H9 (cell line): ENCODE results near the gene PTK6. TPM values are rescaled to one million over a fixed set of nuclear protein-coding genes. Genes with fewer than 3 reads are reported as not detected.

ENCODE experiments used
- DNase-seq: peaks from one replicate; pipeline ENCODE4 v3.0.0-alpha.2; 2017
- H2AFZ ChIP-seq: one replicate; pipeline ENCODE4 v1.6.1; 2013; ENCODE audit warnings: mild to moderate bottlenecking, low read length, control low read depth, moderate library complexity
- H2AK5ac ChIP-seq: 2 replicates; pipeline ENCODE4 v1.6.1; 2013; ENCODE audit warnings: low read length, control low read depth, mixed read lengths; ENCODE audit not compliant: insufficient read length
- H2BK120ac ChIP-seq: one replicate; pipeline ENCODE4 v1.6.1; 2013; ENCODE audit warnings: low read depth, mild to moderate bottlenecking, low read length, control low read depth, inconsistent platforms; ENCODE audit not compliant: poor library complexity, severe bottlenecking
- H2BK12ac ChIP-seq: 2 replicates; pipeline ENCODE4 v1.6.1; 2013; ENCODE audit warnings: low read length, control low read depth, mixed read lengths, low read depth; ENCODE audit not compliant: insufficient read length
- H2BK15ac ChIP-seq: 2 replicates; pipeline ENCODE4 v1.6.1; 2013; ENCODE audit warnings: low read depth, low read length, control low read depth
- H2BK20ac ChIP-seq: one replicate; pipeline ENCODE4 v1.6.1; 2013; ENCODE audit warnings: low read depth, mild to moderate bottlenecking, low read length, control low read depth, inconsistent platforms; ENCODE audit not compliant: poor library complexity, severe bottlenecking
- H2BK5ac ChIP-seq: 2 replicates; pipeline ENCODE4 v1.6.1; 2013; ENCODE audit warnings: low read length, control low read depth, mixed read lengths; ENCODE audit not compliant: insufficient read length
- H3K14ac ChIP-seq: 2 replicates; pipeline ENCODE4 v1.6.1; 2013; ENCODE audit warnings: low read length, control low read depth; ENCODE audit not compliant: insufficient read depth
- H3K18ac ChIP-seq: 2 replicates; pipeline ENCODE4 v1.6.1; 2013; ENCODE audit warnings: low read depth, mild to moderate bottlenecking, mixed read lengths, low read length, control low read depth; ENCODE audit not compliant: insufficient read length
- H3K23ac ChIP-seq: 2 replicates; pipeline ENCODE4 v1.6.1; 2013; ENCODE audit warnings: low read length, control low read depth, mixed read lengths, low read depth; ENCODE audit not compliant: insufficient read length
- H3K23me2 ChIP-seq: 2 replicates; pipeline ENCODE4 v1.6.1; 2013; ENCODE audit warnings: low read depth, mild to moderate bottlenecking, mixed read lengths, low read length, control low read depth; ENCODE audit not compliant: insufficient read length, poor library complexity, severe bottlenecking
- H3K27ac ChIP-seq: 2 replicates; pipeline ENCODE4 v1.5.1; 2013; ENCODE audit warnings: low read length, control low read depth, mixed read lengths, low read depth; ENCODE audit not compliant: insufficient read length
- H3K27me3 ChIP-seq: 2 replicates; pipeline ENCODE4 v1.6.1; 2013; ENCODE audit warnings: low read length, control low read depth, inconsistent platforms; ENCODE audit not compliant: insufficient read depth
- H3K4ac ChIP-seq: 2 replicates; pipeline ENCODE4 v1.6.1; 2013; ENCODE audit warnings: low read depth, mild to moderate bottlenecking, control low read depth, inconsistent platforms, low read length, moderate library complexity
- H3K4me1 ChIP-seq: 2 replicates; pipeline ENCODE4 v1.6.1; 2013; ENCODE audit warnings: low read length, control low read depth, inconsistent platforms; ENCODE audit not compliant: insufficient read depth
- H3K4me2 ChIP-seq: 2 replicates; pipeline ENCODE4 v1.6.1; 2013; ENCODE audit warnings: low read length, control low read depth, mixed read lengths; ENCODE audit not compliant: insufficient read length, insufficient read depth
- H3K56ac ChIP-seq: 2 replicates; pipeline ENCODE4 v1.6.1; 2013; ENCODE audit warnings: low read depth, mild to moderate bottlenecking, mixed read lengths, low read length, control low read depth; ENCODE audit not compliant: insufficient read length
- H3K79me1 ChIP-seq: 2 replicates; pipeline ENCODE4 v1.6.1; 2013; ENCODE audit warnings: low read depth, mild to moderate bottlenecking, moderate library complexity, low read length, control low read depth, inconsistent platforms; ENCODE audit not compliant: insufficient read depth, poor library complexity, severe bottlenecking
- H3K79me2 ChIP-seq: 2 replicates; pipeline ENCODE4 v1.6.1; 2013; ENCODE audit warnings: low read length, control low read depth, inconsistent platforms; ENCODE audit not compliant: insufficient read depth
- H3K9ac ChIP-seq: 2 replicates; pipeline ENCODE4 v1.6.1; 2013; ENCODE audit warnings: low read length, control low read depth, mixed read lengths; ENCODE audit not compliant: insufficient read length; ENCODE audit errors: extremely low read depth
- H3K9me3 ChIP-seq: one replicate; pipeline ENCODE4 v1.6.1; 2013; ENCODE audit warnings: low read depth, low read length, inconsistent platforms; ENCODE audit not compliant: control insufficient read depth
- H3T11ph ChIP-seq: one replicate; pipeline ENCODE4 v1.6.1; 2013; ENCODE audit warnings: mild to moderate bottlenecking, low read length, control low read depth, inconsistent platforms
- H4K20me1 ChIP-seq: one replicate; pipeline ENCODE4 v1.6.1; 2013; ENCODE audit not compliant: control insufficient read depth, insufficient read length, insufficient read depth
- H4K5ac ChIP-seq: 2 replicates; pipeline ENCODE4 v1.6.1; 2013; ENCODE audit warnings: low read depth, mild to moderate bottlenecking, mixed read lengths, low read length, control low read depth; ENCODE audit not compliant: insufficient read length
- H4K8ac ChIP-seq: replicated peaks from 2 replicates; pipeline ENCODE4 v1.6.1; 2013; ENCODE audit warnings: low read length, control low read depth, mixed read lengths, low read depth; ENCODE audit not compliant: insufficient read length
- H4K91ac ChIP-seq: 2 replicates; pipeline ENCODE4 v1.6.1; 2013; ENCODE audit warnings: low read depth, mild to moderate bottlenecking, moderate library complexity, mixed read lengths, low read length, control low read depth; ENCODE audit not compliant: insufficient read length
- H3K27ac Mint-ChIP-seq, 3 experiments: 2 replicates in 2 of 3; 3 replicates in 1 of 3; pipeline ENCODE4 v1.8.0; 2020 to 2021; ENCODE audit warnings: mixed read lengths in 3 of 3, mild to moderate bottlenecking in 1 of 3, moderate library complexity in 1 of 3
- H3K27me3 Mint-ChIP-seq: 2 replicates; pipeline ENCODE4 v1.8.0; 2021; ENCODE audit warnings: low read depth, mild to moderate bottlenecking, moderate library complexity, mixed read lengths
- H3K36me3 Mint-ChIP-seq, 3 experiments: 2 replicates in 2 of 3; 3 replicates in 1 of 3; pipeline ENCODE4 v1.8.0; 2020 to 2021; ENCODE audit warnings: low read depth in 3 of 3, mixed read lengths in 3 of 3; ENCODE audit not compliant: insufficient read depth in 1 of 3
- H3K4me1 Mint-ChIP-seq, 2 experiments: 2 replicates each; pipeline ENCODE4 v1.8.0; 2020; ENCODE audit warnings: mixed read lengths in 2 of 2
- H3K4me3 Mint-ChIP-seq, 2 experiments: 2 replicates in 1 of 2; 3 replicates in 1 of 2; pipeline ENCODE4 v1.8.0; 2020 to 2021; ENCODE audit warnings: mild to moderate bottlenecking in 2 of 2, mixed read lengths in 2 of 2, moderate library complexity in 1 of 2
- H3K9me3 Mint-ChIP-seq, 2 experiments: 2 replicates in 1 of 2; 3 replicates in 1 of 2; pipeline ENCODE4 v1.8.0; 2020; ENCODE audit warnings: mild to moderate bottlenecking in 2 of 2, mixed read lengths in 2 of 2, moderate library complexity in 1 of 2
- WGBS: extraction: QIAGEN DNeasy Blood & Tissue Kit; methylation state at CpG from one replicate; pipeline ENCODE4 v1.1.7; 2013; ENCODE audit warnings: missing lambda C conversion rate, low lambda C conversion rate, mixed read lengths; ENCODE audit not compliant: insufficient read length; ENCODE audit errors: extremely low coverage; 5-methylcytosine and 5-hydroxymethylcytosine counted together
- total RNA-seq: library from RNA; stranded (reverse); gene quantifications from 2 replicates; pipeline ENCODE4 v1.2.1, GENCODE V29; 2021
- TF ChIP-seq, protein P1 (sequence below): fragments of 200-600 bp; sonication (generic); conservative IDR thresholded peaks from 3 replicates; pipeline ENCODE4 v1.8.0; 2021; ENCODE audit warnings: antibody characterized with exemption, mild to moderate bottlenecking

Gene PTK6
- total RNA-seq, 1 experiment from 2014 or later: 0.46 TPM

DNA sequence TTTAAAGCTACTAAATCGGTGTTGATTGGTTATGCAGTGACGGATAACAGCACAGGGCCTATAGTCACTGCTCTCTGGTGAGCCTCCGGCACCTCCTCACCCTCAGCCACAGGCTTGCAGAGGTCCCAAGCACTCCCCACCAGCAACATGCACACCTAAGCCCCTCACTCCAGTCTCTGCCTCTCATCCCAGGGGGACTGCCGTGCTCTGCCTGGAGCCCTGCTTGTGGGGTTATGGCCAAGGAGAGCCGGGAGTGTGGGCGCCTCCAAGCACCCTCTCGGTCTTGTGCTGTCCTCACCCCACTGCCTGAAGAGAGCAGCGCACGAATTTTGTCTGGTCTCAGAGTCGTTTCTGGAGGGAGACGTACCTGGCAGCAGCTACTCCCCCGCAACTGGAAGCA is 31.5 kb downstream of the PTK6 start:
- Mint-ChIP-seq H3K27me3 (peaks cover 62% of the 10 kb centered on the region), H3K36me3 (peaks cover 0 to 24% (median 0%) of the 10 kb centered on the region in 3 experiments; a peak in 3 of 7 replicates), H3K4me3 (no peak overlapping the region), H3K27ac (no peak overlapping the region), H3K9me3 (peaks cover 11 to 37% of the 10 kb centered on the region in 2 experiments; a peak in 4 of 5 replicates), H3K4me1 (no peaks in the 10 kb centered on the region)
- Histone ChIP-seq H3K4me1 (no peaks in the 10 kb centered on the region), H3K23ac (no peak overlapping the region), H2BK5ac (no peak overlapping the region), H3K27ac (no peak overlapping the region), H3K4ac (no peak overlapping the region), H2AFZ (no peak overlapping the region), H3K27me3 (no peaks in the 10 kb centered on the region; the same call in 1 of the 2 replicates), H3K14ac (no peak overlapping the region), H2BK15ac (no peak overlapping the region), H2AK5ac (no peak overlapping the region), H3K23me2 (no peaks in the 10 kb centered on the region), H3K4me2 (no peak overlapping the region), H3K56ac (no peak overlapping the region), H3K79me2 (no peaks in the 10 kb centered on the region), H4K8ac (no peak overlapping the region), H3K18ac (no peak overlapping the region), H2BK12ac (no peak overlapping the region), H4K91ac (no peak overlapping the region), H3K9ac (no peak overlapping the region), H3K9me3 (no peaks in the 10 kb centered on the region), H2BK120ac (no peak overlapping the region), H4K5ac (no peak overlapping the region), H4K20me1 (peaks cover 2% of the 10 kb centered on the region), H2BK20ac (no peak overlapping the region), H3K79me1 (no peaks in the 10 kb centered on the region), H3T11ph (no peak overlapping the region)
- DNase-seq: no peak
- TF ChIP-seq, protein P1, sequence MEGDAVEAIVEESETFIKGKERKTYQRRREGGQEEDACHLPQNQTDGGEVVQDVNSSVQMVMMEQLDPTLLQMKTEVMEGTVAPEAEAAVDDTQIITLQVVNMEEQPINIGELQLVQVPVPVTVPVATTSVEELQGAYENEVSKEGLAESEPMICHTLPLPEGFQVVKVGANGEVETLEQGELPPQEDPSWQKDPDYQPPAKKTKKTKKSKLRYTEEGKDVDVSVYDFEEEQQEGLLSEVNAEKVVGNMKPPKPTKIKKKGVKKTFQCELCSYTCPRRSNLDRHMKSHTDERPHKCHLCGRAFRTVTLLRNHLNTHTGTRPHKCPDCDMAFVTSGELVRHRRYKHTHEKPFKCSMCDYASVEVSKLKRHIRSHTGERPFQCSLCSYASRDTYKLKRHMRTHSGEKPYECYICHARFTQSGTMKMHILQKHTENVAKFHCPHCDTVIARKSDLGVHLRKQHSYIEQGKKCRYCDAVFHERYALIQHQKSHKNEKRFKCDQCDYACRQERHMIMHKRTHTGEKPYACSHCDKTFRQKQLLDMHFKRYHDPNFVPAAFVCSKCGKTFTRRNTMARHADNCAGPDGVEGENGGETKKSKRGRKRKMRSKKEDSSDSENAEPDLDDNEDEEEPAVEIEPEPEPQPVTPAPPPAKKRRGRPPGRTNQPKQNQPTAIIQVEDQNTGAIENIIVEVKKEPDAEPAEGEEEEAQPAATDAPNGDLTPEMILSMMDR: no peak
- no CpG with 5 or more reads among the region's 12 CpGs for WGBS
